GM06990 (cell line): ENCODE data around the gene OPTC.

Source experiments
- DNase-seq: peaks from one replicate; pipeline ENCODE4 v3.0.0-alpha.2; 2011; ENCODE audit not compliant: insufficient read length; ENCODE audit errors: extremely low read depth
- H3K27me3 ChIP-seq: replicated peaks from 2 replicates; pipeline ENCODE4 v1.6.0; 2011; ENCODE audit warnings: low read length; ENCODE audit not compliant: control insufficient read depth, insufficient read depth
- H3K36me3 ChIP-seq: 2 replicates; pipeline ENCODE4 v1.5.1; 2011; ENCODE audit warnings: low read length; ENCODE audit not compliant: control insufficient read depth, insufficient read depth
- H3K4me3 ChIP-seq: replicated peaks from 2 replicates; pipeline ENCODE4 v1.5.1; 2011; ENCODE audit warnings: low read depth, mild to moderate bottlenecking, control low read depth, low read length
- TF ChIP-seq, protein P1 (sequence below): IDR thresholded peaks from 2 replicates; pipeline ENCODE4 v1.5.1; 2011; ENCODE audit warnings: low read length, control low read depth, mild to moderate bottlenecking, inconsistent platforms; ENCODE audit not compliant: insufficient read depth, poor library complexity, severe bottlenecking

Gene OPTC

DNA sequence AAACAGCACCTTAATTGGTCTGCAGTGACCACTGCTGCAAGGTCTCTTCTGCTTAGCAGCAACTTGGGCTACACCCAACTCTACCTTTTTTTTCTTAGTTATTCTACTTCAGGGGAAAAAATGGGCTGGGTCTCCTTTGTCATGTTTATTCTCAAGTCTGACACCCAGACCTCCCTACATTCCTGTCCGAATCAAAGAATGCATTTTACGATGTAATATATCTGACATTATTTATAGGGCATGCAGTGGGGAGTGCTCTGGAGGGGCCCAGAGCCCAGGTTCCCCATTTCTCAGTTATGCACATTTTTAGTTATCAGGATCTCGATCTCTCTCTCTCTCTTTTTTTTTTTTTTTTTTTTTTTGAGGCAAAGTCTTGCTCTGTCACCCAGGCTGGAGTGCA, 50.5 kb downstream of the OPTC start:
- Histone ChIP-seq H3K36me3 (no peaks in the 10 kb centered on the region), H3K4me3 (no peak overlapping the region), H3K27me3 (no peaks in the 10 kb centered on the region)
- DNase-seq, result no peak
- TF ChIP-seq, protein P1, sequence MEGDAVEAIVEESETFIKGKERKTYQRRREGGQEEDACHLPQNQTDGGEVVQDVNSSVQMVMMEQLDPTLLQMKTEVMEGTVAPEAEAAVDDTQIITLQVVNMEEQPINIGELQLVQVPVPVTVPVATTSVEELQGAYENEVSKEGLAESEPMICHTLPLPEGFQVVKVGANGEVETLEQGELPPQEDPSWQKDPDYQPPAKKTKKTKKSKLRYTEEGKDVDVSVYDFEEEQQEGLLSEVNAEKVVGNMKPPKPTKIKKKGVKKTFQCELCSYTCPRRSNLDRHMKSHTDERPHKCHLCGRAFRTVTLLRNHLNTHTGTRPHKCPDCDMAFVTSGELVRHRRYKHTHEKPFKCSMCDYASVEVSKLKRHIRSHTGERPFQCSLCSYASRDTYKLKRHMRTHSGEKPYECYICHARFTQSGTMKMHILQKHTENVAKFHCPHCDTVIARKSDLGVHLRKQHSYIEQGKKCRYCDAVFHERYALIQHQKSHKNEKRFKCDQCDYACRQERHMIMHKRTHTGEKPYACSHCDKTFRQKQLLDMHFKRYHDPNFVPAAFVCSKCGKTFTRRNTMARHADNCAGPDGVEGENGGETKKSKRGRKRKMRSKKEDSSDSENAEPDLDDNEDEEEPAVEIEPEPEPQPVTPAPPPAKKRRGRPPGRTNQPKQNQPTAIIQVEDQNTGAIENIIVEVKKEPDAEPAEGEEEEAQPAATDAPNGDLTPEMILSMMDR, result no peak

DNA sequence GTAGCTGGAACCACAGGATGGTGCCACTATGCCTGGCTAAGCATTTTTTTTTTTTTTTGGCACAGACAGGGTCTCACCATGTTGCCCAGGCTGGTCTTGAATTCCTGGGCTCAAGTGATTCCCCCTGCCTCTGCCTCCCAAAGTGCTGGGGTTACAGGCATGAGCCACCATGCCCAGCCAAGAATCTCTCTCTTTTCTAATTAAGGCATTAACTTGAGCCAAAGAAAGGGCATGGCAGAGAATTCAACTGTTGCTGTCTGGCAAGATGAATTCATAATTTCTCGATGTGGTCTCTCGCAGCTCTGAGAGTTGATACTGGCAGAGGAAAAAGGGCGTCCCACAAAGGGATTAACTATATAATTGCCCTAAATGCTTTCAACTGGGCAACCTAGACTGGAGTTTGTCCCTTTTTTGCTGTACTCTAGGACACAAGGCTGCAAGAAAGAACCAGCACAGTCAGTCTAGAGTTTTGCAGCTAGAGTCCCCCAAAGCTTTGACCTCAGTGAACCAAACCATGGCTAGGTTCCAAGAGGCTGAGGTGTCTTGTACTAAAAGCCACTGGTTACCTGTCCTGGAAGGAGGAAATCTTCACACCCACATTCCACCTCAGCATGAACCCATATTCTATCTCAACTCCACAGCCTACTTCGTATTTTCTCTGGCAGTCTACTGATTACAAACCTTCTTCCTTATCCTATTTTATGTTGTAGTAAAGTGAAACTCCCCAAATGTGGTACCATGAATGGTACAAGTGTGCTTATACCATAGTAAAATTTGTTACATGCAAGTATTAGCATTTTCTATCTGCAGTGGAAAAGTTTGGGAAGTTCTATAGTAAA, 51.2 kb downstream of the OPTC start:
- no peaks in the 10 kb centered on the region for H3K27me3 ChIP-seq
- no peaks in the 10 kb centered on the region for H3K36me3 ChIP-seq
- H3K4me3 ChIP-seq, result no peak overlapping the region
- TF ChIP-seq, protein P1, result no peak
- DNase-seq, result no peak

DNA sequence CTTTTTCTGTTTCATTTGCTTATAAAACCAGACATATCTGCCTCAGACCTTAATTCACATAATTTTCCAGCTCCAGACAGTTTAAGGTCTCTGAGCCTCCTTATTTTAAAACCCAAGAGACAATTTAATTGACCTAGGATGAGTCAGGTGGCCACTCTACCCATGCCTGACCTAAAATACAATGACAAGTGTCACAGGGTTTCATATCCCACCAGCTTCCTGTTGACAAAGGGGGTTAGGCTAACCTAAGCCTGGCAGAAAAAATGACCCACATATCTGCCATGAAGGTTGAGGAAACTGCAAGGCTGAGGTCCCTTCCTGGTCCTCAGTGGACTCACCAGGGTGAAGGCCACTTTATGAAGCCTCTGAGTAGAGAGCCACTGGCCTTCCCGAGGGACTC, 52.3 kb downstream of the OPTC start:
- H3K36me3 ChIP-seq, result no peaks in the 10 kb centered on the region
- DNase-seq, result no peak
- no peak overlapping the region for H3K4me3 ChIP-seq
- H3K27me3 ChIP-seq, result no peaks in the 10 kb centered on the region
- TF ChIP-seq, protein P1, result no peak

DNA sequence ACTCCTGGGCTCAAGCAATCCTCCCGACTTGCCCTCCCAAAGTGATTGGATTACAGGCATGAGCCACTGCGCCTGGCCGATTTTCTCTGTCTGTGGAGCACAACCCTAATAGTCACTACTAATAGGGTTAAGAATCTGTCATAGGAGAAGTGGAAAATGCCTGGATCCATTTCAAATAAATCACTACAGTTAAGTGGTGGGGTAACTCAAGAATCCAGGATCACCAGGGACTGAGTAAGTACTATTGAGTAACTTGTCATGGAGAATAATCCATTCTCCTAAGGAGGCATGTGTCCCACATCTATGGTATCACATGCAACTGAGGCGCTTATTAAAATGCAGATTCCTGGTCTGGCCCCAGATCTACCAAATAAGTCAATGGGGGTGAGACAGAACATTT, 53.2 kb downstream of the OPTC start:
- DNase-seq, result no peak
- no peaks in the 10 kb centered on the region for H3K36me3 ChIP-seq
- no peak overlapping the region for H3K4me3 ChIP-seq
- TF ChIP-seq, protein P1, result no peak
- H3K27me3 ChIP-seq, result no peaks in the 10 kb centered on the region

DNA sequence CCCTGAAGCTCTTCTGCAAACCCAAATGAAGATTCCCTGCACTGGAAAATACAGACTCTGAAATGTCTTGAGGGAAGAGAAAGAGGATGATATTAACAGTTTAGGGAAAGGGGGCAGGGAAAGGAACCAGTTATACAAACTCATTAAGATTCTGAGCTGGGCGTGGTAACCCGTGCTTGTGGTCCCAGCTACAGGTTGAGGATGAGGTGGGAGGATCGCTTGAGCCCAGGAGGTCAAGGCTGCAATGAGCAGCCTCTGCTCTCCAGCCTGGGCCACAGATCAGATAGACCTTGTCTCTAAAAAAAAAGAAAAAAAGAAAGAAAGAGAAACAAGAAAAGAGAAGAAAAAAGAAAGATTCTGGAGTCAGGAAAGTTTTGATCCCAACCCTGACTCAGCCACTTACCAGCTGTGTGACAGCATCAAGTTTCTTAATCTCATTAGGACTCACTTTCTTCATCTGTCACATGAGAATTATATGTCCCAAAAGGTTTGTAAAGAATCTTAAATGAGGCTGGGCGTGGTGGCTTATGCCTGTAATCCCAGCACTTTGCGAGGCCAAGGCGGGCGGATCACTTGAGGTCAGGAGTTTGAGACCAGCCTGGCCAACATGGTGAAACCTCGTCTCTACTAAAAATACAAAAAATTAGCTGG, 53.9 kb downstream of the OPTC start:
- H3K4me3 ChIP-seq, result no peak overlapping the region
- DNase-seq, result no peak
- H3K27me3 ChIP-seq, result no peaks in the 10 kb centered on the region
- TF ChIP-seq, protein P1, result no peak
- H3K36me3 ChIP-seq, result no peaks in the 10 kb centered on the region
